ENCODE measurements around the gene CYP2B6.
"Not testable (repeated sequence)": the region's sequence is repeated elsewhere in the genome, so short reads cannot be mapped to it uniquely, and the experiment has no call there.

Gene CYP2B6

GRCh38 chr19:41039806-41040205, 48.7 kb downstream of the CYP2B6 start:
- DNase-seq: no peak

- DNase-seq: not testable (repeated sequence)
Measured at GRCh38 chr19:41045095-41045494, 54.0 kb downstream of the CYP2B6 start.

- no peak for DNase-seq
Measured at GRCh38 chr19:41050426-41050825, 59.3 kb downstream of the CYP2B6 start.

GRCh38 chr19:41052162-41052561, 61.1 kb downstream of the CYP2B6 start:
- not testable (repeated sequence) for DNase-seq

- not testable (repeated sequence) for DNase-seq
Measured at GRCh38 chr19:41053331-41053730, 62.2 kb downstream of the CYP2B6 start.

GRCh38 chr19:41064974-41065569, 74.0 kb downstream of the CYP2B6 start:
- no peak for DNase-seq

Measured in activated CD4-positive, CD25-positive, alpha-beta regulatory T cell (primary cell).